Neuron (in vitro differentiated cells): ENCODE measurements around the gene INPP5K.
"Not testable (repeated sequence)": the region's sequence is repeated elsewhere in the genome, so short reads cannot be mapped to it uniquely, and the experiment has no call there.

Source experiments
- H2AFZ ChIP-seq: one replicate; pipeline ENCODE4 v1.6.1; 2013; ENCODE audit warnings: low read depth, mild to moderate bottlenecking, inconsistent platforms, low read length, moderate library complexity
- H3K27me3 ChIP-seq: one replicate; pipeline ENCODE4 v1.6.1; 2013; ENCODE audit warnings: low read length; ENCODE audit not compliant: insufficient read depth
- H3K36me3 ChIP-seq: one replicate; pipeline ENCODE4 v1.6.1; 2013; ENCODE audit warnings: low read length; ENCODE audit not compliant: insufficient read depth
- H3K4me1 ChIP-seq: one replicate; pipeline ENCODE4 v1.6.1; 2013; ENCODE audit warnings: low read length; ENCODE audit not compliant: insufficient read depth
- H3K4me3 ChIP-seq: 2 replicates; pipeline ENCODE4 v1.5.1; 2013; ENCODE audit warnings: mild to moderate bottlenecking, low read length, moderate library complexity
- H3K9me3 ChIP-seq: one replicate; pipeline ENCODE4 v1.6.1; 2013; ENCODE audit warnings: low read length

INPP5K gene

GRCh38 chr17:1453694-1454093 lies 62.7 kb downstream of the INPP5K start:
- not testable (repeated sequence) for H3K9me3 ChIP-seq, H2AFZ ChIP-seq, H3K4me3 ChIP-seq, H3K27me3 ChIP-seq
- H3K36me3 ChIP-seq = peaks cover 18% of the 10 kb centered on the region
- peaks cover 10% of the 10 kb centered on the region for H3K4me1 ChIP-seq

GRCh38 chr17:1452836-1453235 lies 63.6 kb downstream of the INPP5K start:
- Histone ChIP-seq H2AFZ (no peak overlapping the region), H3K4me3 (no peak overlapping the region), H3K36me3 (peaks cover 18% of the 10 kb centered on the region), H3K9me3 (peaks cover 5% of the 10 kb centered on the region), H3K27me3 (no peaks in the 10 kb centered on the region), H3K4me1 (peaks cover 10% of the 10 kb centered on the region)

DNA sequence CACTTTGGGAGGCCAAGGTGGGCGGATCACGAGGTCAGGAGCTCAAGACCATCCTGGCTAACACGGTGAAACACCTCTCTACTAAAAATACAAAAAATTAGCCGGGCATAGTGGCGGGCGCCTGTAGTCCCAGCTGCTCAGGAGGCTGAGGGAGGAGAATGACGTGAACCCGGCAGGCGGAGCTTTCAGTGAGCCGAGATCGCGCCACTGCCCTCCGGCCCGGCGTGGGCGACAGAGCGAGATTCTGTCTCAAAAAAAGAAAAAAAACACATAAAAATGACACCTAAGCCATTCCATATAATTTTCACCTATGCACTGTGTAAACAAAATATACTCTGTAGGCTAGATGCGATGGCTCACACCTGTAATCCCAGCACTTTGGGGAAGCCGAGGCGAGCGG lies 66.2 kb downstream of the INPP5K start:
- not testable (repeated sequence) for H3K9me3 ChIP-seq, H2AFZ ChIP-seq, H3K4me3 ChIP-seq, H3K27me3 ChIP-seq
- Histone ChIP-seq H3K36me3 (peaks cover 20% of the 10 kb centered on the region), H3K4me1 (peaks cover 10% of the 10 kb centered on the region)

GRCh38 chr17:1449412-1449967 lies 66.9 kb downstream of the INPP5K start:
- H3K27me3 ChIP-seq = no peaks in the 10 kb centered on the region
- peaks cover 9% of the 10 kb centered on the region for H3K9me3 ChIP-seq
- peaks cover 17% of the 10 kb centered on the region for H3K36me3 ChIP-seq

GRCh38 chr17:1447052-1447451 lies 69.4 kb downstream of the INPP5K start:
- Histone ChIP-seq H3K27me3 (no peaks in the 10 kb centered on the region), H3K4me3 (no peak overlapping the region), H2AFZ (no peak overlapping the region), H3K4me1 (no peaks in the 10 kb centered on the region), H3K9me3 (peaks cover 9% of the 10 kb centered on the region), H3K36me3 (peaks cover 5% of the 10 kb centered on the region)

More at GRCh38 chr17:1449412-1449967, 66.9 kb downstream of the INPP5K start:
- Histone ChIP-seq H2AFZ (no peak overlapping the region), H3K4me3 (no peak overlapping the region), H3K4me1 (peaks cover 5% of the 10 kb centered on the region)

- Histone ChIP-seq H3K9me3 (peaks cover 7% of the 10 kb centered on the region), H3K27me3 (no peaks in the 10 kb centered on the region), H3K36me3 (peaks cover 6% of the 10 kb centered on the region), H3K4me3 (no peak overlapping the region), H3K4me1 (no peaks in the 10 kb centered on the region), H2AFZ (no peak overlapping the region)
These were observed 70.2 kb downstream of the INPP5K start for GRCh38 chr17:1446201-1446600.

- H3K27me3 ChIP-seq, H3K9me3 ChIP-seq, H2AFZ ChIP-seq, H3K4me1 ChIP-seq, H3K4me3 ChIP-seq, H3K36me3 ChIP-seq: not testable (repeated sequence)
These were observed 70.7 kb downstream of the INPP5K start for GRCh38 chr17:1445695-1446094.
